Transverse colon (tissue), 1 donor: Measurements from ENCODE around the gene NFKB1.

Experiments used
- EP300 ChIP-seq: sonication (generic); formaldehyde crosslinking; IDR thresholded peaks from one replicate; pipeline ENCODE4 v1.6.1; 2017; ENCODE audit warnings: antibody characterized with exemption, low read depth
- POLR2A ChIP-seq: fragments of 450-650 bp; IDR thresholded peaks from one replicate; pipeline ENCODE4 v1.6.1; 2016; ENCODE audit warnings: antibody characterized with exemption, mild to moderate bottlenecking, moderate library complexity

GRCh38 chr4:102541697-102542096 is 40.5 kb downstream of the NFKB1 start:
- TF ChIP-seq EP300 (no peak), POLR2A (no peak)
